HUES64 (cell line): ENCODE measurements around the gene PTPN7.

ENCODE experiments used
- H3K27ac ChIP-seq: 2 replicates; pipeline ENCODE4 v1.7.0; 2013; ENCODE audit warnings: low read depth, low read length, inconsistent platforms
- H3K27me3 ChIP-seq: 2 replicates; pipeline ENCODE4 v1.6.1; 2013; ENCODE audit warnings: mild to moderate bottlenecking, low read length; ENCODE audit not compliant: insufficient read depth
- H3K36me3 ChIP-seq: 2 replicates; pipeline ENCODE4 v1.6.1; 2013; ENCODE audit warnings: mild to moderate bottlenecking, low read length; ENCODE audit not compliant: insufficient read depth
- H3K4me1 ChIP-seq: 2 replicates; pipeline ENCODE4 v1.6.1; 2013; ENCODE audit warnings: mild to moderate bottlenecking, low read length, moderate library complexity; ENCODE audit not compliant: insufficient read depth
- H3K4me3 ChIP-seq: 2 replicates; pipeline ENCODE4 v1.5.1; 2013; ENCODE audit warnings: mild to moderate bottlenecking, low read length, moderate library complexity
- H3K9ac ChIP-seq: 2 replicates; pipeline ENCODE4 v1.6.1; 2013; ENCODE audit warnings: mild to moderate bottlenecking, low read depth, low read length
- H3K9me3 ChIP-seq: 2 replicates; pipeline ENCODE4 v1.6.1; 2013; ENCODE audit warnings: low read depth, low read length; ENCODE audit not compliant: insufficient read depth
- WGBS: fragments of 150-250, 120-280 bp; methylation state at CpG from one replicate; pipeline ENCODE4 v1.1.7; 2013; ENCODE audit warnings: missing lambda C conversion rate; 5-methylcytosine and 5-hydroxymethylcytosine counted together

Gene PTPN7

DNA sequence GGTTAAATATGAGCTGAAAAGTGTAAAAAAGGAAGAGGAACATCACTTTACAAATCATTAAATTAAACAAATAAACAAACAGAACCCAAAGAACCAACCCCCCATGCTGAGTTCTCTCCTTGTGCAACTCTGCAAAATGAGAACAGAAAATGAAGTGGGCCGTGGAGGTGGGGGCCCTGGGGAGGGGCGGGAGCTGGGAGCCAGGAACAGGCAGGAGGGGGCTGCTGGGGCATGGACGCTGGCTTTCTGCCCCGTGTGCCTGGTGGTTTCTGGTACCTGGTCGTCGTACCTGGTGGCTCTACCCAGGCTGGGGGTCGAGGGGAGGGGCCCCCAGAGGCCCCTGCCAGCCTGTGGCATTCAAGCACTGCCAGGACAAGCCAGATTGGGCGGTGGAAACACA lies 26.9 kb downstream of the PTPN7 start:
- Histone ChIP-seq H3K9ac (no peak overlapping the region), H3K4me1 (no peaks in the 10 kb centered on the region), H3K27ac (no peak overlapping the region), H3K4me3 (no peak overlapping the region), H3K36me3 (peaks cover 24% of the 10 kb centered on the region), H3K9me3 (no peaks in the 10 kb centered on the region), H3K27me3 (no peaks in the 10 kb centered on the region)
- WGBS, result 95% methylated on average over 8 of the region's 8 CpGs

DNA sequence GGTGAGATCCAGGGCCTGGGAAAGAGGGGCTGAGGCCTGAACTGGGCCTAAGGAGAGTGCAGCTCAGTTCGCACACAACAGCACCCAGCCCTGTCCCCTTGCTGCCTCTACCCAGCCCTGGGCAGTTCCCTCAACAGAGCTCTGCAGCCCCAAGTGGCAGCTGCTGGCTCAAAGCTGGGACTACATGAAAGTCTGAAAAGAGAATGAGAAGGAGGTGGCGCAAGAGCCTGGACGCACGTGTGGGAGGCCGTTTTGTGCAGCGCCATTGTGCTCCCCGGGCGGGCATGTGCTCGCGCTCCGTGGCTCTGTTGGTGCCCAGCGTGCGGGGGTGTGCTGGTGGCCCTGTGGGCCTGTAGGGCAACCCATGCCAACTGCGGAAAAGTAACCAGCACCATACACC lies 27.4 kb downstream of the PTPN7 start:
- H3K27me3 ChIP-seq, result no peaks in the 10 kb centered on the region
- no peak overlapping the region for H3K4me3 ChIP-seq
- H3K27ac ChIP-seq, result no peak overlapping the region
- H3K4me1 ChIP-seq, result no peaks in the 10 kb centered on the region
- H3K36me3 ChIP-seq, result peaks cover 24% of the 10 kb centered on the region
- H3K9ac ChIP-seq, result no peak overlapping the region
- 97% methylated on average over 14 of the region's 14 CpGs for WGBS
- H3K9me3 ChIP-seq, result no peaks in the 10 kb centered on the region

DNA sequence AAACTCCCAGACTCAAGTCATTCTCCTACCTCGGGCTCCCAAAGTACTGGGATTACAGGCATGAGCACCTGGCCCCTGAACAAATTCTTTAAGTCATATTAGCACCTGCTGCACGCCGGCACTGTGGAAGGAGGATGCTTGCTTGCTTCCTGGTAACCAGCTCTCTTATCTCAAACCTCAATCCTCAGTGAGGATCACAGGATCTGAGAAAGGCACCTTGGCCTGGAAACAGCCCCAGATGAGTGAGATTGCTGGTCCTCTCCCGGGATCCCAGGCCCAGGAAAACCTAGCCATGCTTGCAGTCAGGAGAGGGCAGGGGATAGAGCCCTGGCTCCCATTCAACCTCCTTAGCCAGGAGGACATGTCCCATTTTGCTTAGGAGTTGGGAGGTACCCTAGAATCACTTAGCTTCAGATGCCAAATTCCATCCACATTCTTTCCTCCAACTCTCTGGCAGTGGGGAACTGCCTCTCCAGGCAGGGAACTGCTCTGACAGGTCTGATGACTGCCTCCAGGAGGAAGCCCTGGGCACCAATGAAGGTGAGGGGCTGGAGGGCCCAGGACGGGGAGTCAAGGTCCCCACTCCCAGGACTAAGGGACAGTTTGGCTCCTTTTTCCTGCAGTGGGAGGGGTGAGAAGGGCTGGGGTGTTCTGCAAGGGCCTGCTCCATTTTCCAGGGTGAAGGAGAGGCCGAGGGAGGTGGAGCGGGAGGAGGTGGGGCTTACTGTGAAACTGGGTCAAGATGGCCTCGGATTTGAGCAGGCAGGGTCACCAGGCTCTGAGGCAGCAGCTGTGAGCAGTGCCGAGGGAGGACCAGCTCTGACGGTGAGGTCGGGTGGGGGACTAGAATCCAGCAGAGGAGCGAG lies 28.2 kb downstream of the PTPN7 start:
- Histone ChIP-seq H3K4me1 (no peaks in the 10 kb centered on the region), H3K4me3 (no peak overlapping the region), H3K27me3 (no peaks in the 10 kb centered on the region), H3K9me3 (no peaks in the 10 kb centered on the region), H3K9ac (no peak overlapping the region), H3K36me3 (peaks cover 18% of the 10 kb centered on the region), H3K27ac (no peak overlapping the region)
- WGBS, result 95% methylated on average over 12 of the region's 12 CpGs

DNA sequence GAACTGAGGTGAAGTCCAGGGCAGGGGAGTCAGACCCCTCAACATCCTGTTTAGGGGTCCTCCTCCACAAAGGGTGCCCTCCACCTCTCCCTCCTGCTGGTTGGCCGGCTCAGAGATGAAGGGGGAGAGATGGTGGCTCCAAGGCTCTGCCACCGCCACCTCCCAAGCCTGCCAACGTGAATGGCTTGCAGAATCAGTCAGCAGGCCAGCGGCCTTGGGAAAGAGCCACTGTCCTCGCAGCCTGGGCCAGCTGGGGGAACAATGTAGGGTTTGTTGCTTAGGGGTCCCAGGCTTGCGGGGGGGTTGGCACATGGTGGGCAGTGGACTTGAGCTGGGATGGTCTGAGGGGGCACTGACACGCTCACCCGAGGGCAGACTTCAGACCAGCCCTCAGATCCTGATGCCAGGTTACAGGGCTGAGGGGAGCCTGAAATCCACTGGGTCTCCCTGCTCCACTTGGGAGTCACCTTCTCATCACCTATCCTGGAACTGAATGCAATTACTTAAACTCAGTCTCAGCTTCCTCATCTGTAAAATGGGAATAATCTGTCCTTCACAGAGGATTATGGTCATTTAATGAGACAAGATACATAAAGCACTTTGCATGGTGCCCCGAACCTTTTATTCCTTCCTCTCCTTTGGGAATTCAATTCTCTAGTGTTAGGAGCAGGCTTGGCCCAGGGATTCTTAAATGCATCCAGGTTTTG lies 29.4 kb downstream of the PTPN7 start:
- Histone ChIP-seq H3K9ac (no peak overlapping the region), H3K27ac (no peak overlapping the region), H3K27me3 (no peaks in the 10 kb centered on the region), H3K4me3 (no peak overlapping the region), H3K4me1 (no peaks in the 10 kb centered on the region), H3K9me3 (no peaks in the 10 kb centered on the region), H3K36me3 (peaks cover 18% of the 10 kb centered on the region)
- 81% methylated on average over 9 of the region's 9 CpGs for WGBS

DNA sequence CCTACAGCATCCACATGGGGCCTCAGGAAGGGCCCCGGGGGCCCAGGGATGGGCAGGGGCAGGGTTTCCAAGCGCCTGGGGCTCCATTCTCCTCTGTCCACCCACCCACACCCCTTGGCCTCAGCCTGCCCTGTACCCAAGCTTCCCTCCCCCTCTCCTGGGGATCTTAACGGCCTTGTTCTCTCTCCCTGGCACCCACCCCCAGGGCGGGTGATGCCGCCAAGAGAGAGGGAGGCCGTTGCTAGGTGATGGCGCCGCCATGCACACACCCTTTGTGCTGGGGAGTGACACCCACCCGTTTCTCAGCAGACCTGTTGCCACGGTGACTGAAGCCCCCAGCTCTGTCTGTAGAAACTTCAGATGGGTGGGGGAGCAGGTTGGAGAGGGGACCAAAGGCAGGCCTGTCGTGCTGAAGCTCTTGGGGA lies 30.1 kb downstream of the PTPN7 start:
- WGBS, result 78% methylated on average over 11 of the region's 11 CpGs
- H3K9me3 ChIP-seq, result no peaks in the 10 kb centered on the region
- no peak overlapping the region for H3K4me3 ChIP-seq
- no peaks in the 10 kb centered on the region for H3K27me3 ChIP-seq
- H3K27ac ChIP-seq, result no peak overlapping the region
- no peaks in the 10 kb centered on the region for H3K4me1 ChIP-seq
- H3K9ac ChIP-seq, result no peak overlapping the region
- peaks cover 18% of the 10 kb centered on the region for H3K36me3 ChIP-seq

DNA sequence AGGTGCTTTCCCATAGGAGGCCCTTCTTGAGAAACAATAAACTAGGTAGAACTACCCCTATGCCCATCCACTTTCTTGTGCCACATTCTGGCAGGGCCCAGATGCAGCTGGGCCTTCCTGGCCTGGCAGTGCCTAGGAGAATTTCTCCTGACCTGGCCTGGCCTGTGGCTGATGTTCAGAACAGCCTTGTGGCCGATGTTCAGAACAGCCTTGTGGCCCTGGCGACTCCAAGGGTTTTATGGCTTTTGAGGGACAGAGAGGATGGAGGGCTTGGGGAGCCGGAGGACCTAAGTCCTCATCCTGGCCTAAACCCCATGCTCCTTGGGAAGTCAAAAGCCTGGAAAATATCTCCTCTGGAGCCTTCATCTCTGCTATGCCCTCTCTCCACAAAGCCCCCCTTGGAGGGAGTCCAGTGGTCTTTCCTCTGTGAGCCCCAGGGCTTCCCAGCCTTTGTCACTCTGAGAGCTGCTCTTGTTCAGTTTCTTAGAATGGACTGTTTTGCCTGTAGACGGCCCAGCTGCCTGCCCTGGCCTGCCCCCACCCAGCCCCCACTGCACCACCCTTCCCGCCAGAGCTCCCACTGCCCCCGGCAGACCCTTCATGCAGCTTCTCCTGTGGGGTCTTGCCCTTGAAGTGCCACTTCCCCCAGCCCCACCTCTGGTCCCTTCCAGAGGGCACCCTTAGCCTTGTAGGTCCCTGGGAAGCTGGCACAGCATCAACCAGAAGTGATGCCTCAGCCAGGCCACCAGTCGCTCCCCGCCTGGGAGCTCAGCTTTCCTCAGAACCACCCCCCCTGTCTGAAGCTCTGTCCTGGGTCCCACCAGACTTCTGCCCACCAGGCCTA lies 30.7 kb downstream of the PTPN7 start:
- Histone ChIP-seq H3K27me3 (no peaks in the 10 kb centered on the region), H3K9ac (no peak overlapping the region), H3K27ac (no peak overlapping the region), H3K9me3 (no peaks in the 10 kb centered on the region), H3K36me3 (peaks cover 15% of the 10 kb centered on the region), H3K4me3 (no peak overlapping the region), H3K4me1 (no peaks in the 10 kb centered on the region)
- 86% methylated on average over 8 of the region's 8 CpGs for WGBS

DNA sequence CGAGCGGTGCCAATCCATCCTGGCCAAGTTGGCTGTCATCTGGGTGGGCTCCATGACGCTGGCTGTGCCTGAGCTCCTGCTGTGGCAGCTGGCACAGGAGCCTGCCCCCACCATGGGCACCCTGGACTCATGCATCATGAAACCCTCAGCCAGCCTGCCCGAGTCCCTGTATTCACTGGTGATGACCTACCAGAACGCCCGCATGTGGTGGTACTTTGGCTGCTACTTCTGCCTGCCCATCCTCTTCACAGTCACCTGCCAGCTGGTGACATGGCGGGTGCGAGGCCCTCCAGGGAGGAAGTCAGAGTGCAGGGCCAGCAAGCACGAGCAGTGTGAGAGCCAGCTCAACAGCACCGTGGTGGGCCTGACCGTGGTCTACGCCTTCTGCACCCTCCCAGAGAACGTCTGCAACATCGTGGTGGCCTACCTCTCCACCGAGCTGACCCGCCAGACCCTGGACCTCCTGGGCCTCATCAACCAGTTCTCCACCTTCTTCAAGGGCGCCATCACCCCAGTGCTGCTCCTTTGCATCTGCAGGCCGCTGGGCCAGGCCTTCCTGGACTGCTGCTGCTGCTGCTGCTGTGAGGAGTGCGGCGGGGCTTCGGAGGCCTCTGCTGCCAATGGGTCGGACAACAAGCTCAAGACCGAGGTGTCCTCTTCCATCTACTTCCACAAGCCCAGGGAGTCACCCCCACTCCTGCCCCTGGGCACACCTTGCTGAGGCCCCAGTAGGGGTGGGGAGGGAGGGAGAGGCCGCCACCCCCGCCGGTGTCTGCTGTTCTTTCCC lies 32.4 kb downstream of the PTPN7 start:
- H3K9ac ChIP-seq, result no peak overlapping the region
- no peak overlapping the region for H3K27ac ChIP-seq
- no peak overlapping the region for H3K4me3 ChIP-seq
- no peaks in the 10 kb centered on the region for H3K27me3 ChIP-seq
- H3K4me1 ChIP-seq, result no peaks in the 10 kb centered on the region
- WGBS, result 95% methylated on average over 26 of the region's 26 CpGs
- peaks cover under 1% of the 10 kb centered on the region; the same call in 1 of the 2 replicates for H3K36me3 ChIP-seq
- H3K9me3 ChIP-seq, result no peaks in the 10 kb centered on the region

DNA sequence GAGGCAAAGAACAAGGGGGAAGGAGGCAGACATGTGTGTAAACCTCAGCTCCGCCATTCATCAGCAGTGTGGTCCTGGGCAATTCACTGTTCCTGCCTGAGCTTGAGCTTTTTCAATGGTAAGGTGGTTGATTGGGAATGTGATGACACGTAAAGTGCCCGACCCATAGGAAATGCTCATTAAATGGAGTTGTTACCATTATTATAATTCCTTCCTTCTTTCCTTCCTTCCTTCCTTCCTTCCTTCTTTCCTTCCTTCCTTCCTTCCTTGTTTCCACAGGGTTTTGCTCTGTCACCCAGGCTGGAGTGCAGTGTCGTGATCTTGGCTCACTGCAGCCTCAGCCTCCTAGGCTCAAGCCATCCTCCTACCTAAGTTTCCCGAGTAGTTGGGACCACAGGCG lies 33.3 kb downstream of the PTPN7 start:
- Histone ChIP-seq H3K4me1 (no peaks in the 10 kb centered on the region), H3K36me3 (no peaks in the 10 kb centered on the region), H3K27ac (no peak overlapping the region), H3K27me3 (no peaks in the 10 kb centered on the region), H3K4me3 (no peak overlapping the region), H3K9me3 (no peaks in the 10 kb centered on the region), H3K9ac (no peak overlapping the region)
- 94% methylated on average over 6 of the region's 6 CpGs for WGBS

DNA sequence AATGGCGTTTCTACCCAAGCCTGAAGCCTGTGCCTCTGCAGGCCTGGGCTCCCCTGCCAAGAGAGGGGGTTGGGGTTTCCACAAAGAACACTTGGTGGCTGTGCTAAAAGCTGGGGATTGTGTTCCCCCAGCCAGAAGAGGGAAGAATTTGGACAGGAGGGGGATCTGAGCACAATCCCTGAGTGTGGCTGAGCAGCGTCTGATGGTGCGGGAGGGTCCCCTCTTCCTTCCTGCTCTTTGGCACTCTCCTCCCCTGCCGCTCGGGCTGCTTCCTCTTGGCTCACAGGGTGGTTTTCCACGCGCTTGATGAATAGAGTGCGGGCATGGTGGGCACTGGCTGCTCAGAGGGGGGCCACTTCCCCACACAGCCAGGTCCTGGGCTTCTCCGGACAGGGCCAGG lies 34.0 kb downstream of the PTPN7 start:
- Histone ChIP-seq H3K36me3 (no peaks in the 10 kb centered on the region), H3K4me1 (no peaks in the 10 kb centered on the region), H3K27me3 (no peaks in the 10 kb centered on the region), H3K9ac (no peak overlapping the region), H3K4me3 (no peak overlapping the region), H3K9me3 (no peaks in the 10 kb centered on the region), H3K27ac (no peak overlapping the region)
- WGBS, result 68% methylated on average over 9 of the region's 9 CpGs

DNA sequence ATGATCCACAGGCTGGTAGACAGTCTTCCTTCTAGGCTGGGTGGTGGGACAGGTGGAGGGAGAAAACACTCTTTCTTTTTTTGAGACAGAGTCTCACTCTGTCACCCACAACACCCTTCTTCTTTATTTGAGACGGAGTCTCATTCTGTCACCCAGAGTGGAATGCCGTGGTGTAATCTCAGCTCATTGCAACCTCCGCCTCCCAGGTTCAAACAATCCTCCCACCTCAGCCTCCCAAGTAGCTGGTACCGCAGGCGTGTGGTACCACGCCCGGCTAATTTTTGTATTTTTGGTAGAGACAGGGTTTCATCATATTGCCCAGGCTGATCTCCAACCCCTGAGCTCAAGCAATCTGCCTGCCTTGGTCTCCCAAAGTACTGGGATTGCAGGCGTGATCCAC lies 34.8 kb downstream of the PTPN7 start:
- H3K9ac ChIP-seq, result no peak overlapping the region
- no peaks in the 10 kb centered on the region for H3K36me3 ChIP-seq
- WGBS, result 94% methylated on average over 8 of the region's 8 CpGs
- no peaks in the 10 kb centered on the region for H3K9me3 ChIP-seq
- no peaks in the 10 kb centered on the region for H3K27me3 ChIP-seq
- no peaks in the 10 kb centered on the region for H3K4me1 ChIP-seq
- H3K4me3 ChIP-seq, result no peak overlapping the region
- no peak overlapping the region for H3K27ac ChIP-seq
